ENCODE measurements around the gene TMEM17. TPM values are rescaled to one million over a fixed set of nuclear protein-coding genes. Genes with fewer than 3 reads are reported as not detected.

The TMEM17 gene
- total RNA-seq, 1 experiment from 2014 or later: 4.1 TPM

DNA sequence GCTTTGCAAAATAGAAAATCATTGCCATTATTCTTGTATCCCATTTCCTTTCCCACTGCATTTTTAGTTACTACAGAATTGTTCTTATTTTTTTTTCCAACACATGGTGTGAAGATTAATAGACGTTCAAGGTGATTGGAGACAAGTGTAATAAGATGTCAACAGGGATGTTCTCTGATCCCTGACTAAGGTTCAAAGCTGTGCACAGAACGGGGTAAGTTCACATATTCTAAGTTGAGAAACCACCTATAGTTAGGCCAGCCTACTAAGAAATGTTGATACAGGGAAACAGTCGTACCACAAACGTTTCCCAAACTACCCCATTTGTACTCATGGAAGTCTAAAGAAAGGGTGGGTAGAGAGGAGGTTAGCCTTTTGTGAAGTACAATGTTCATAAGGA is 6.4 kb upstream of the TMEM17 start:
- ChIA-PET POLR2A (no interaction called here), CTCF (no interaction called here)
- H3K27me3 ChIP-seq (ENCODE audit: control insufficient read depth, insufficient read depth, low read length): no peaks in the 10 kb centered on the region
- no peak overlapping the region for H3K27ac ChIP-seq (ENCODE audit: low read length)
- intact Hi-C loops (cut with micrococcal nuclease; ENCODE audit: unreplicated experiment): no loop called here
- H3K9me3 ChIP-seq (ENCODE audit: control insufficient read depth, insufficient read depth, low read depth, low read length): no peaks in the 10 kb centered on the region
- no peaks in the 10 kb centered on the region for H3K4me1 ChIP-seq (ENCODE audit: control insufficient read depth, insufficient read depth, low read length)
- no peaks in the 10 kb centered on the region for H3K36me3 ChIP-seq (ENCODE audit: control insufficient read depth, insufficient read depth, low read length)
- BruUV-seq (replicated peaks): no TSS peak
- in situ Hi-C loops (cut with HindIII; ENCODE audit: low pct_unique_long_range_greater_than_20kb, low sequenced_read_pairs): no loop called here
- H3K4me3 ChIP-seq (ENCODE audit: low read depth in 2 of 2, low read length in 2 of 2): no peak overlapping the region
- no peak for ATAC-seq
- TF ChIP-seq POLR2AphosphoS5 (IDR thresholded peaks at IDR 0.05; ENCODE audit: low read depth, low read length) (no peak), TCF7L2 (IDR thresholded peaks at IDR 0.05; ENCODE audit: low read depth, low read length) (no peak), SIN3A (IDR thresholded peaks at IDR 0.05; ENCODE audit: borderline replicate concordance, insufficient read depth, low read depth, low read length) (no peak)
- TF ChIP-seq, protein P1, sequence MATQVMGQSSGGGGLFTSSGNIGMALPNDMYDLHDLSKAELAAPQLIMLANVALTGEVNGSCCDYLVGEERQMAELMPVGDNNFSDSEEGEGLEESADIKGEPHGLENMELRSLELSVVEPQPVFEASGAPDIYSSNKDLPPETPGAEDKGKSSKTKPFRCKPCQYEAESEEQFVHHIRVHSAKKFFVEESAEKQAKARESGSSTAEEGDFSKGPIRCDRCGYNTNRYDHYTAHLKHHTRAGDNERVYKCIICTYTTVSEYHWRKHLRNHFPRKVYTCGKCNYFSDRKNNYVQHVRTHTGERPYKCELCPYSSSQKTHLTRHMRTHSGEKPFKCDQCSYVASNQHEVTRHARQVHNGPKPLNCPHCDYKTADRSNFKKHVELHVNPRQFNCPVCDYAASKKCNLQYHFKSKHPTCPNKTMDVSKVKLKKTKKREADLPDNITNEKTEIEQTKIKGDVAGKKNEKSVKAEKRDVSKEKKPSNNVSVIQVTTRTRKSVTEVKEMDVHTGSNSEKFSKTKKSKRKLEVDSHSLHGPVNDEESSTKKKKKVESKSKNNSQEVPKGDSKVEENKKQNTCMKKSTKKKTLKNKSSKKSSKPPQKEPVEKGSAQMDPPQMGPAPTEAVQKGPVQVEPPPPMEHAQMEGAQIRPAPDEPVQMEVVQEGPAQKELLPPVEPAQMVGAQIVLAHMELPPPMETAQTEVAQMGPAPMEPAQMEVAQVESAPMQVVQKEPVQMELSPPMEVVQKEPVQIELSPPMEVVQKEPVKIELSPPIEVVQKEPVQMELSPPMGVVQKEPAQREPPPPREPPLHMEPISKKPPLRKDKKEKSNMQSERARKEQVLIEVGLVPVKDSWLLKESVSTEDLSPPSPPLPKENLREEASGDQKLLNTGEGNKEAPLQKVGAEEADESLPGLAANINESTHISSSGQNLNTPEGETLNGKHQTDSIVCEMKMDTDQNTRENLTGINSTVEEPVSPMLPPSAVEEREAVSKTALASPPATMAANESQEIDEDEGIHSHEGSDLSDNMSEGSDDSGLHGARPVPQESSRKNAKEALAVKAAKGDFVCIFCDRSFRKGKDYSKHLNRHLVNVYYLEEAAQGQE (IDR thresholded peaks at IDR 0.05; ENCODE audit: insufficient read depth in 1 of 2, low read depth in 2 of 2, low read length in 1 of 2): no peak
- TF ChIP-seq, protein P2, sequence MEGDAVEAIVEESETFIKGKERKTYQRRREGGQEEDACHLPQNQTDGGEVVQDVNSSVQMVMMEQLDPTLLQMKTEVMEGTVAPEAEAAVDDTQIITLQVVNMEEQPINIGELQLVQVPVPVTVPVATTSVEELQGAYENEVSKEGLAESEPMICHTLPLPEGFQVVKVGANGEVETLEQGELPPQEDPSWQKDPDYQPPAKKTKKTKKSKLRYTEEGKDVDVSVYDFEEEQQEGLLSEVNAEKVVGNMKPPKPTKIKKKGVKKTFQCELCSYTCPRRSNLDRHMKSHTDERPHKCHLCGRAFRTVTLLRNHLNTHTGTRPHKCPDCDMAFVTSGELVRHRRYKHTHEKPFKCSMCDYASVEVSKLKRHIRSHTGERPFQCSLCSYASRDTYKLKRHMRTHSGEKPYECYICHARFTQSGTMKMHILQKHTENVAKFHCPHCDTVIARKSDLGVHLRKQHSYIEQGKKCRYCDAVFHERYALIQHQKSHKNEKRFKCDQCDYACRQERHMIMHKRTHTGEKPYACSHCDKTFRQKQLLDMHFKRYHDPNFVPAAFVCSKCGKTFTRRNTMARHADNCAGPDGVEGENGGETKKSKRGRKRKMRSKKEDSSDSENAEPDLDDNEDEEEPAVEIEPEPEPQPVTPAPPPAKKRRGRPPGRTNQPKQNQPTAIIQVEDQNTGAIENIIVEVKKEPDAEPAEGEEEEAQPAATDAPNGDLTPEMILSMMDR (IDR thresholded peaks at IDR 0.05): no peak
- DNase-seq (ENCODE audit: low read depth, low spot score): no peak

DNA sequence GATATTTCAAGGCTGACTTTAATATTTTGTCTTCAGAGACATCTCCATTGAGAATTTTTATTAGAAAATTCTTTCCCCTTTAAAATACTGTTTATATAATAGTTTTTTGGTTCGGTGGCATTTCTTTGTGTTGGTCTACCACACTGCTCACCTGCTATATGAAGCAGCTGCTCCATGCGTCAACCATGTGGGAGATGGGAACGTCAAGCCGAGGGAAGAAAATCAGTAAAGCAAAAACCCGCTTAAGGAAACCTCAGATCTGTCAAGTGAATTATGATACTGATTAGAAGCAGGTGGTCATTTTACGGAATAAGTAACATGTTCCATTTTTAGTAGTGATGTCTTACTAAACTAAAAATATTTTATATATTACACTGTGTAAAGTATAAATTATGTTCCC is 5.6 kb upstream of the TMEM17 start:
- intact Hi-C loops (cut with micrococcal nuclease; ENCODE audit: unreplicated experiment) (no loop called here), in situ Hi-C loops (cut with HindIII; ENCODE audit: low pct_unique_long_range_greater_than_20kb, low sequenced_read_pairs) (no loop called here)
- BruUV-seq (replicated peaks): no TSS peak
- no peak for TF ChIP-seq SIN3A (IDR thresholded peaks at IDR 0.05; ENCODE audit: borderline replicate concordance, insufficient read depth, low read depth, low read length)
- TF ChIP-seq TCF7L2 (IDR thresholded peaks at IDR 0.05; ENCODE audit: low read depth, low read length): no peak
- no peak for TF ChIP-seq POLR2AphosphoS5 (IDR thresholded peaks at IDR 0.05; ENCODE audit: low read depth, low read length)
- TF ChIP-seq, protein P2 (IDR thresholded peaks at IDR 0.05): no peak
- TF ChIP-seq, protein P1 (IDR thresholded peaks at IDR 0.05; ENCODE audit: insufficient read depth in 1 of 2, low read depth in 2 of 2, low read length in 1 of 2): no peak
- no peaks in the 10 kb centered on the region for H3K27me3 ChIP-seq (ENCODE audit: control insufficient read depth, insufficient read depth, low read length)
- H3K36me3 ChIP-seq (ENCODE audit: control insufficient read depth, insufficient read depth, low read length): no peaks in the 10 kb centered on the region
- POLR2A ChIA-PET: no interaction called here
- H3K27ac ChIP-seq (ENCODE audit: low read length): no peak overlapping the region
- DNase-seq (ENCODE audit: low read depth, low spot score): no peak
- no peaks in the 10 kb centered on the region for H3K9me3 ChIP-seq (ENCODE audit: control insufficient read depth, insufficient read depth, low read depth, low read length)
- no peak overlapping the region for H3K4me3 ChIP-seq (ENCODE audit: low read depth in 2 of 2, low read length in 2 of 2)
- no peak for ATAC-seq
- CTCF ChIA-PET: interaction anchor here (0.6 kb wide), 1 partner anchor 75 kb away, joined by 3 read pairs; no protein-coding TSS in a partner anchor
- H3K4me1 ChIP-seq (ENCODE audit: control insufficient read depth, insufficient read depth, low read length): no peaks in the 10 kb centered on the region

All from Panc1 (cell line).